ENCODE results near the gene KRT13. TPM values are rescaled to one million over a fixed set of nuclear protein-coding genes. Genes with fewer than 3 reads are reported as not detected.

KRT13 gene
- total and polyA plus RNA-seq, 9 of the 15 experiments (the other 6 are each of a cell fraction or from before 2014, with no cell fraction given), result 0.11 to 1.1 (median 0.24) TPM; not detected in 3

DNA sequence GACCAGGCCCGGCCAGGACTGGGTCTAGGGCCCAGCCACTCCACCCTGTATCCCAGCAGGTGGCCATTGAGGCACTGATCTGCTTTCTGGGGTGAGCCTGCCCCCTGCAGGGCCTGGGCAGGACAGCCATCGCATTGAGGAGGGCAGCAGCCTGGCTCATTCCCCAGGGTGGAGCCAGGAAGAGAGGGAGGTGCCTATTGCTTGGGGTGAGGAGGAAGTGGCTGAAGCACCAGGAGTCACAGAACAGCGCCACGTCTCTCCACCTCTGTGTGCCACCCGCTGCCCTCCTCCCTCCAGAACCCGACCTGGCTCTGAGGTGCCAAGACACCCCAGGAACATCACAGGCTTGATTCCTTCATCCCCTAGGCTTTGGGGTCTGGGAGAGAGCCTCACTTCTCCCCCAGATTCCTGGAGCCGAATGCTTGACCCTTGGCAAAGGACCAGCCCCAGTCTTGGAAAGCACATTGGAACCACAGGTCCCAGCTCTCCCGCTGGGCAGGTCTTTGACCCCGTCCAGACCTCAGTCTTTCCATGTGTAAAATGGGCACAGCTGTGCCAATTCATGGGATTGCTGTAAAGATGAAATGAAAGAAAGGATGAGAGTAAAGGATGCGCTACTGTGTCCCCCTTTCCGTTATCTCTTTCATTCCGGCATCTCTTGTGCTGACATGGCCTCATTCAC lies 8.5 kb downstream of the KRT13 start (continued):
- TF ChIP-seq, protein P1, sequence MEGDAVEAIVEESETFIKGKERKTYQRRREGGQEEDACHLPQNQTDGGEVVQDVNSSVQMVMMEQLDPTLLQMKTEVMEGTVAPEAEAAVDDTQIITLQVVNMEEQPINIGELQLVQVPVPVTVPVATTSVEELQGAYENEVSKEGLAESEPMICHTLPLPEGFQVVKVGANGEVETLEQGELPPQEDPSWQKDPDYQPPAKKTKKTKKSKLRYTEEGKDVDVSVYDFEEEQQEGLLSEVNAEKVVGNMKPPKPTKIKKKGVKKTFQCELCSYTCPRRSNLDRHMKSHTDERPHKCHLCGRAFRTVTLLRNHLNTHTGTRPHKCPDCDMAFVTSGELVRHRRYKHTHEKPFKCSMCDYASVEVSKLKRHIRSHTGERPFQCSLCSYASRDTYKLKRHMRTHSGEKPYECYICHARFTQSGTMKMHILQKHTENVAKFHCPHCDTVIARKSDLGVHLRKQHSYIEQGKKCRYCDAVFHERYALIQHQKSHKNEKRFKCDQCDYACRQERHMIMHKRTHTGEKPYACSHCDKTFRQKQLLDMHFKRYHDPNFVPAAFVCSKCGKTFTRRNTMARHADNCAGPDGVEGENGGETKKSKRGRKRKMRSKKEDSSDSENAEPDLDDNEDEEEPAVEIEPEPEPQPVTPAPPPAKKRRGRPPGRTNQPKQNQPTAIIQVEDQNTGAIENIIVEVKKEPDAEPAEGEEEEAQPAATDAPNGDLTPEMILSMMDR (IDR thresholded peaks at IDR 0.05 in 2 of 3, conservative IDR thresholded peaks at IDR 0.05 in 1 of 3; ENCODE audit: insufficient read depth in 2 of 3, low read depth in 1 of 3, low read length in 3 of 3), result peak; percentile 88 to 99 (median 97)
- TF ChIP-seq, protein P2, sequence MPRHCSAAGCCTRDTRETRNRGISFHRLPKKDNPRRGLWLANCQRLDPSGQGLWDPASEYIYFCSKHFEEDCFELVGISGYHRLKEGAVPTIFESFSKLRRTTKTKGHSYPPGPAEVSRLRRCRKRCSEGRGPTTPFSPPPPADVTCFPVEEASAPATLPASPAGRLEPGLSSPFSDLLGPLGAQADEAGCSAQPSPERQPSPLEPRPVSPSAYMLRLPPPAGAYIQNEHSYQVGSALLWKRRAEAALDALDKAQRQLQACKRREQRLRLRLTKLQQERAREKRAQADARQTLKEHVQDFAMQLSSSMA (CRISPR knock-in tag; IDR thresholded peaks at IDR 0.05), result no peak
- TF ChIP-seq TCF7L2 (IDR thresholded peaks at IDR 0.05; ENCODE audit: low read depth, low read length), result no peak
- no peak for TF ChIP-seq RNF2 (IDR thresholded peaks at IDR 0.05)
- no peak for TF ChIP-seq TEAD2 (tag; IDR thresholded peaks at IDR 0.05)
- TF ChIP-seq, protein P3, sequence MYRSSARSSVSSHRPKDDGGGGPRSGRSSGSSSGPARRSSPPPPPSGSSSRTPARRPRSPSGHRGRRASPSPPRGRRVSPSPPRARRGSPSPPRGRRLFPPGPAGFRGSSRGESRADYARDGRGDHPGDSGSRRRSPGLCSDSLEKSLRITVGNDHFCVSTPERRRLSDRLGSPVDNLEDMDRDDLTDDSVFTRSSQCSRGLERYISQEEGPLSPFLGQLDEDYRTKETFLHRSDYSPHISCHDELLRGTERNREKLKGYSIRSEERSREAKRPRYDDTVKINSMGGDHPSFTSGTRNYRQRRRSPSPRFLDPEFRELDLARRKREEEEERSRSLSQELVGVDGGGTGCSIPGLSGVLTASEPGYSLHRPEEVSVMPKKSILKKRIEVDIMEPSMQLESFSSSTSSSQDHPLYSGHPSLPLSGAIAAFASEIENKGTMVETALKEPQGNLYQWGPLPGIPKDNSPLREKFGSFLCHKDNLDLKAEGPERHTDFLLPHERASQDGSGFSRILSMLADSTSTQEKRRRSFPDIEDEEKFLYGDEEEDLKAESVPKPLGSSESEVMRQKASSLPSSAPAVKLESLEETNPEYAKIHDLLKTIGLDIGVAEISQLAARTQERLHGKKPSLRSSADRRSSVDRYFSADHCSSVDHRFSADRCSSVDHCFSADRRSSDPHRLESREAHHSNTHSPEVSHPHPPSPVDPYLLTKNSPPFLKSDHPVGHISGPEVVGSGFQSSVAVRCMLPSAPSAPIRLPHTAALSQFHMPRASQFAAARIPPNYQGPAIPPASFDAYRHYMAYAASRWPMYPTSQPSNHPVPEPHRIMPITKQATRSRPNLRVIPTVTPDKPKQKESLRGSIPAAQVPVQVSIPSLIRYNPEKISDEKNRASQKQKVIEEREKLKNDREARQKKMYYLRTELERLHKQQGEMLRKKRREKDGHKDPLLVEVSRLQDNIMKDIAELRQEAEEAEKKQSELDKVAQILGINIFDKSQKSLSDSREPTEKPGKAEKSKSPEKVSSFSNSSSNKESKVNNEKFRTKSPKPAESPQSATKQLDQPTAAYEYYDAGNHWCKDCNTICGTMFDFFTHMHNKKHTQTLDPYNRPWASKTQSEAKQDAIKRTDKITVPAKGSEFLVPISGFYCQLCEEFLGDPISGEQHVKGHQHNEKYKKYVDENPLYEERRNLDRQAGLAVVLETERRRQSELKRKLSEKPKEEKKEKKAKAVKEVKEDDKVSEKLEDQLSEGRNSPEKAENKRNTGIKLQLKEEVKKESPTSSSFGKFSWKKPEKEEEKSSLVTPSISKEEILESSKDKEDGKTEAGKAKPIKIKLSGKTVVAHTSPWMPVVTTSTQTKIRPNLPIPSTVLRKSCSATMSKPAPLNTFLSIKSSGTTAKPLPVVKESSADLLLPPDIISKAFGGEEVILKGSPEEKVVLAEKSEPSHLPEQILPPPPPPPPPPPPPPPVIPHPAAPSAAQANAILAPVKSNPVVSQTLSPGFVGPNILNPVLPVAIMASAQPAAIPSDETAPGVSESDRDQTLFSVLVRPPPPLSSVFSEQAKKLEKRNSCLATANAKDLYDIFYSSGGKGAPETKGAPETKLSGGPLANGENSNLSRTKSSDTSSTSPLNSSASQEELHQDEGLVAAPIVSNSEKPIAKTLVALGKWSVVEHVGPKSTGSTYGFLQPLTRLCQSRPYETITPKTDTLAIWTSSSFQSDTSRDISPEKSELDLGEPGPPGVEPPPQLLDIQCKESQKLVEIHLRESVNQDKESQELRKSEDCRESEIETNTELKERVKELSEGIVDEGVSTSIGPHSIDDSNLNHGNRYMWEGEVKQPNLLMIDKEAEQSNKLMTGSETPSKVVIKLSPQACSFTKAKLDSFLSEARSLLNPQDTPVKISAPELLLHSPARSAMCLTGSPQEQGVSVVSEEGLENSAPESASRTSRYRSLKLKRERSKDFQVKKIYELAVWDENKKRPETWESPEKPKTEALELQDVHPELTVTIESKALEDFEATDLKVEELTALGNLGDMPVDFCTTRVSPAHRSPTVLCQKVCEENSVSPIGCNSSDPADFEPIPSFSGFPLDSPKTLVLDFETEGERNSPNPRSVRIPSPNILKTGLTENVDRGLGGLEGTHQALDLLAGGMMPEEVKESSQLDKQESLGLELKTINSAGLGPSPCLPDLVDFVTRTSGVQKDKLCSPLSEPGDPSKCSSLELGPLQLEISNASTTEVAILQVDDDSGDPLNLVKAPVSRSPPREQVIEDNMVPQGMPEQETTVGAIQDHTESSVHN (IDR thresholded peaks at IDR 0.05; ENCODE audit: borderline replicate concordance in 1 of 2, low read depth in 1 of 2), result no peak
- TF ChIP-seq ZNF77 (CRISPR knock-in tag; IDR thresholded peaks at IDR 0.05), result no peak
- peak; percentile 67 to 86 for TF ChIP-seq RAD21 (CRISPR knock-in tag; conservative IDR thresholded peaks at IDR 0.05 in 1 of 2, IDR thresholded peaks at IDR 0.05 in 1 of 2)
- TF ChIP-seq BCLAF1 (IDR thresholded peaks at IDR 0.05; ENCODE audit: borderline replicate concordance in 1 of 2, control insufficient read depth in 1 of 2, low read depth in 2 of 2, low read length in 1 of 2), result no peak
- TF ChIP-seq, protein P4, sequence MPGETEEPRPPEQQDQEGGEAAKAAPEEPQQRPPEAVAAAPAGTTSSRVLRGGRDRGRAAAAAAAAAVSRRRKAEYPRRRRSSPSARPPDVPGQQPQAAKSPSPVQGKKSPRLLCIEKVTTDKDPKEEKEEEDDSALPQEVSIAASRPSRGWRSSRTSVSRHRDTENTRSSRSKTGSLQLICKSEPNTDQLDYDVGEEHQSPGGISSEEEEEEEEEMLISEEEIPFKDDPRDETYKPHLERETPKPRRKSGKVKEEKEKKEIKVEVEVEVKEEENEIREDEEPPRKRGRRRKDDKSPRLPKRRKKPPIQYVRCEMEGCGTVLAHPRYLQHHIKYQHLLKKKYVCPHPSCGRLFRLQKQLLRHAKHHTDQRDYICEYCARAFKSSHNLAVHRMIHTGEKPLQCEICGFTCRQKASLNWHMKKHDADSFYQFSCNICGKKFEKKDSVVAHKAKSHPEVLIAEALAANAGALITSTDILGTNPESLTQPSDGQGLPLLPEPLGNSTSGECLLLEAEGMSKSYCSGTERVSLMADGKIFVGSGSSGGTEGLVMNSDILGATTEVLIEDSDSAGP (CRISPR knock-in tag; IDR thresholded peaks at IDR 0.05), result no peak
